Activated CD4-positive, alpha-beta T cell treated with anti-CD3 and anti-CD28 coated beads for 36 hours (primary cell): ENCODE measurements around the gene LITAFD. TPM values are rescaled to one million over a fixed set of nuclear protein-coding genes. Genes with fewer than 3 reads are reported as not detected.
A peak's percentile ranks its signal among the peaks of the same experiment; 100 is the strongest.

Experiments
- ATAC-seq: fragments of 200-7000 bp; cut with Tn5 transposase; one replicate; pipeline ENCODE4 v1.10.0; 2021; ENCODE audit warnings: mild to moderate bottlenecking, moderate library complexity
- CTCF ChIA-PET: fragments of 350-600 bp; sonication (Branson Sonifier 250); formaldehyde crosslinking; loops from one replicate; lab custom pipeline; 2021; ENCODE audit warnings: antibody characterized with exemption; lab: Charles Lee
- POLR2A ChIA-PET: fragments of 350-600 bp; sonication (Branson Sonifier 250); formaldehyde crosslinking; loops from one replicate; lab custom pipeline; 2021; ENCODE audit warnings: antibody characterized with exemption, inconsistent platforms; lab: Charles Lee
- DNase-seq: peaks from one replicate; pipeline ENCODE4 v3.0.0-alpha.2; 2020
- H3K27ac Mint-ChIP-seq: one replicate; pipeline ENCODE4 v1.8.0; 2021; ENCODE audit warnings: mixed read lengths
- H3K27me3 Mint-ChIP-seq: one replicate; pipeline ENCODE4 v1.8.0; 2021; ENCODE audit warnings: mixed read lengths
- H3K36me3 Mint-ChIP-seq: one replicate; pipeline ENCODE4 v1.8.0; 2021; ENCODE audit warnings: low read depth, mixed read lengths
- H3K4me1 Mint-ChIP-seq: one replicate; pipeline ENCODE4 v1.8.0; 2021; ENCODE audit warnings: mixed read lengths
- H3K4me3 Mint-ChIP-seq: one replicate; pipeline ENCODE4 v1.8.0; 2021; ENCODE audit warnings: mild to moderate bottlenecking, moderate library complexity, mixed read lengths
- H3K9me3 Mint-ChIP-seq: one replicate; pipeline ENCODE4 v1.8.0; 2021; ENCODE audit warnings: low read depth, mixed read lengths
- intact Hi-C, 2 experiments: fragments of 100-400 bp; cut with DNase I in 1 of 2; cut with micrococcal nuclease in 1 of 2; formaldehyde crosslinking; loops; one replicate each; pipeline versions ENCODE4 v1.14.2 to v1.15.1; 2022 to 2024; cut with DNase I, micrococcal nuclease
- total RNA-seq, 2 experiments: library from RNA; stranded (reverse); gene quantifications; one replicate each; pipeline ENCODE4 v1.2.3, GENCODE V29; 2021

The LITAFD gene
- total RNA-seq, 2 experiments from 2014 or later = not detected

- H3K27ac Mint-ChIP-seq = no peak overlapping the region
- no peaks in the 10 kb centered on the region for H3K27me3 Mint-ChIP-seq
- H3K36me3 Mint-ChIP-seq = peaks cover 35% of the 10 kb centered on the region
Observed at GRCh38 chr16:8858994-8859912, 22.9 kb upstream of the LITAFD start.

GRCh38 chr16:8859913-8860881 lies 22.0 kb upstream of the LITAFD start:
- Mint-ChIP-seq H3K9me3 (no peaks in the 10 kb centered on the region), H3K36me3 (peaks cover 28% of the 10 kb centered on the region), H3K27me3 (no peaks in the 10 kb centered on the region), H3K4me3 (no peak overlapping the region), H3K27ac (no peak overlapping the region), H3K4me1 (peaks cover 14% of the 10 kb centered on the region)
- POLR2A ChIA-PET = interaction anchor here (1.4 kb wide), 1 partner anchor 9 kb away, joined by 3 read pairs; the partner anchor contains the start of gene CARHSP1
- no peak for ATAC-seq
- intact Hi-C loops = no loop called here
- CTCF ChIA-PET = interaction anchor here (0.6 to 1.0 kb wide), 2 partner anchors 21 to 157 kb away, joined by 3 to 4 read pairs; no protein-coding TSS in a partner anchor
- DNase-seq = no peak

More at GRCh38 chr16:8858994-8859912, 22.9 kb upstream of the LITAFD start:
- no peak for ATAC-seq
- no peak overlapping the region for H3K4me3 Mint-ChIP-seq
- intact Hi-C loops = no loop called here
- H3K4me1 Mint-ChIP-seq = peaks cover 11% of the 10 kb centered on the region
- CTCF ChIA-PET = interaction anchor here (0.7 to 1.0 kb wide), 2 partner anchors 10 to 21 kb away, joined by 3 to 4 read pairs; partner anchors contain the start of gene CARHSP1
- POLR2A ChIA-PET = interaction anchor here (1.4 kb wide), 1 partner anchor 10 kb away, joined by 3 read pairs; the partner anchor contains the start of gene CARHSP1
- no peaks in the 10 kb centered on the region for H3K9me3 Mint-ChIP-seq
- DNase-seq = no peak

- H3K27me3 Mint-ChIP-seq = no peaks in the 10 kb centered on the region
- ChIA-PET POLR2A (no interaction called here), CTCF (interaction anchor here (0.6 to 1.6 kb wide), 3 partner anchors 14 to 19 kb away, joined by 3 to 6 read pairs (median 3); no protein-coding TSS in a partner anchor)
- intact Hi-C loops = no loop called here
- peaks cover 22% of the 10 kb centered on the region for H3K36me3 Mint-ChIP-seq
- no peak overlapping the region for H3K4me3 Mint-ChIP-seq
- H3K9me3 Mint-ChIP-seq = no peaks in the 10 kb centered on the region
- H3K27ac Mint-ChIP-seq = no peak overlapping the region
- peaks cover 25% of the 10 kb centered on the region for H3K4me1 Mint-ChIP-seq
- no peak for ATAC-seq
- DNase-seq = no peak
Observed at GRCh38 chr16:8861563-8862308, 20.4 kb upstream of the LITAFD start.

GRCh38 chr16:8862309-8863130 lies 19.6 kb upstream of the LITAFD start:
- no peaks in the 10 kb centered on the region for H3K27me3 Mint-ChIP-seq
- DNase-seq = no peak
- no peak overlapping the region for H3K27ac Mint-ChIP-seq
- intact Hi-C loops = no loop called here
- ChIA-PET POLR2A (no interaction called here), CTCF (interaction anchor here (0.6 to 1.6 kb wide), 4 partner anchors 13 to 73 kb away, joined by 3 to 6 read pairs (median 4); no protein-coding TSS in a partner anchor)
- ATAC-seq = no peak
- peaks cover 28% of the 10 kb centered on the region for H3K4me1 Mint-ChIP-seq
- peaks cover 22% of the 10 kb centered on the region for H3K36me3 Mint-ChIP-seq
- H3K9me3 Mint-ChIP-seq = no peaks in the 10 kb centered on the region
- no peak overlapping the region for H3K4me3 Mint-ChIP-seq

GRCh38 chr16:8863594-8864424 lies 18.3 kb upstream of the LITAFD start:
- intact Hi-C loops = no loop called here
- Mint-ChIP-seq H3K4me1 (peaks cover 25% of the 10 kb centered on the region), H3K27me3 (no peaks in the 10 kb centered on the region), H3K36me3 (peaks cover 20% of the 10 kb centered on the region), H3K27ac (no peak overlapping the region), H3K9me3 (no peaks in the 10 kb centered on the region), H3K4me3 (no peak overlapping the region)
- ChIA-PET POLR2A (no interaction called here), CTCF (interaction anchor here (0.7 to 2.2 kb wide), 5 partner anchors 16 to 72 kb away, joined by 3 to 7 read pairs (median 3); no protein-coding TSS in a partner anchor)
- DNase-seq (no peak), ATAC-seq (no peak)

GRCh38 chr16:8864480-8865110 lies 17.6 kb upstream of the LITAFD start:
- no peak for ATAC-seq
- Mint-ChIP-seq H3K4me1 (peaks cover 29% of the 10 kb centered on the region), H3K27ac (no peak overlapping the region), H3K9me3 (no peaks in the 10 kb centered on the region), H3K4me3 (no peak overlapping the region), H3K36me3 (peaks cover 20% of the 10 kb centered on the region), H3K27me3 (no peaks in the 10 kb centered on the region)
- POLR2A ChIA-PET = interaction anchor here (1.1 kb wide), 1 partner anchor 24 kb away, joined by 3 read pairs; no protein-coding TSS in a partner anchor
- no peak for DNase-seq
- CTCF ChIA-PET = interaction anchor here (1.0 to 2.2 kb wide), 3 partner anchors 16 to 72 kb away, joined by 3 to 7 read pairs (median 3); no protein-coding TSS in a partner anchor
- intact Hi-C loops = loop anchor here in 1 of 2 experiments (5.0 kb wide), 1 partner anchor 297 kb away; no protein-coding TSS in a partner anchor

GRCh38 chr16:8865145-8865882 lies 16.8 kb upstream of the LITAFD start:
- Mint-ChIP-seq H3K27ac (no peak overlapping the region), H3K36me3 (peaks cover 20% of the 10 kb centered on the region), H3K4me1 (peaks cover 33% of the 10 kb centered on the region), H3K27me3 (no peaks in the 10 kb centered on the region), H3K4me3 (peak overlapping the region; percentile 15), H3K9me3 (no peaks in the 10 kb centered on the region)
- no peak for ATAC-seq
- intact Hi-C loops = loop anchor here in 1 of 2 experiments (5.0 kb wide), 1 partner anchor 298 kb away; no protein-coding TSS in a partner anchor
- CTCF ChIA-PET = interaction anchor here (1.0 to 2.2 kb wide), 2 partner anchors 15 to 71 kb away, joined by 3 to 7 read pairs; no protein-coding TSS in a partner anchor
- POLR2A ChIA-PET = interaction anchor here (1.1 kb wide), 1 partner anchor 23 kb away, joined by 3 read pairs; no protein-coding TSS in a partner anchor
- DNase-seq = no peak

GRCh38 chr16:8866118-8866883 lies 15.8 kb upstream of the LITAFD start:
- peak overlapping the region; percentile 87 for H3K4me3 Mint-ChIP-seq
- H3K27me3 Mint-ChIP-seq = no peaks in the 10 kb centered on the region
- ChIA-PET POLR2A (interaction anchor here (0.5 kb wide), 1 partner anchor 93 kb away, joined by 8 read pairs; no protein-coding TSS in a partner anchor), CTCF (interaction anchor here (2.2 kb wide), 1 partner anchor 14 kb away, joined by 7 read pairs; no protein-coding TSS in a partner anchor)
- H3K9me3 Mint-ChIP-seq = no peaks in the 10 kb centered on the region
- no peak overlapping the region for H3K27ac Mint-ChIP-seq
- intact Hi-C loops = loop anchor here in 1 of 2 experiments (5.0 kb wide), 1 partner anchor 299 kb away; no protein-coding TSS in a partner anchor
- ATAC-seq = no peak
- DNase-seq = no peak
- H3K36me3 Mint-ChIP-seq = peaks cover 19% of the 10 kb centered on the region
- H3K4me1 Mint-ChIP-seq = peaks cover 41% of the 10 kb centered on the region
